ENCODE measurements around the gene MBD6.

DNA sequence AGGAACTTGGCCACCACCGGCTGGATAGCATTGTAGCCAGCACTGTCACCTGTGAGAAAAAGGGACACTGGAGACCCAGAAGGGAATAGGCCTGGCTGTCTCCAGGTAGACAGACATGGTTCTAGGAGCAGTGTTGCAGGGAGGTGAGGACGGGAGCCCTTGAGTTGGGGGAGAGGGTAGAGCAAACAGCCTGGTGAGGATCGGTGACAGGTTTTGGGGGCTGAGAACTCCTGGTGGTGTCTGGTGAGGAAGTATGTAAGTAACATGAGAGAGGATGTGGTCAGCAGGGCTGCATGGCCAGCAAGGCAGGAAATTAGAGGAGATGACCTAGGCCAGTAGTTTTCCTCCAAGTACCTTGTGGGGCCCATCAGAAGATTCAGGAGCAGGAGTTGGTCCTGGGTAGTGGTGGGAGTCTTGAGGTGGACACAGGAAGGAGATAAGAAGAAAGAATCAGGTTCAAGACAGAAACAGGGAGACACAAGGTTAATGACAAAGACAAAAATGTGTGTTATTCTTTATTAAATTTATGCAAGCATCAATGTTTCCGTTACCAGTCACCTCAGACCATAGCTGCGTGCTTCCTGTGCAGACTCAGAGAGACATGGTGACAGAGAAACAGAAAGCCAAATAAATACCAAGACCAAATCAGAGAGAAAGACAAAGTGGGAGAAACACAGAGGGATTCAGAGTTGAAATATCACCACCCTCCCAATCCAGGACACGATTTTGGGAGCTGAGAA is 43.1 kb upstream of the MBD6 start, which contains the start of gene ARHGAP9:
- no peak for TF ChIP-seq EZH2 (IDR thresholded peaks at IDR 0.05; ENCODE audit: insufficient read depth, poor library complexity, severe bottlenecking)
- no peak for TF ChIP-seq EZH2phosphoT487 (IDR thresholded peaks at IDR 0.05; ENCODE audit: insufficient read depth, low read depth)
